Measurements from ENCODE around the gene EDRF1.

DNA sequence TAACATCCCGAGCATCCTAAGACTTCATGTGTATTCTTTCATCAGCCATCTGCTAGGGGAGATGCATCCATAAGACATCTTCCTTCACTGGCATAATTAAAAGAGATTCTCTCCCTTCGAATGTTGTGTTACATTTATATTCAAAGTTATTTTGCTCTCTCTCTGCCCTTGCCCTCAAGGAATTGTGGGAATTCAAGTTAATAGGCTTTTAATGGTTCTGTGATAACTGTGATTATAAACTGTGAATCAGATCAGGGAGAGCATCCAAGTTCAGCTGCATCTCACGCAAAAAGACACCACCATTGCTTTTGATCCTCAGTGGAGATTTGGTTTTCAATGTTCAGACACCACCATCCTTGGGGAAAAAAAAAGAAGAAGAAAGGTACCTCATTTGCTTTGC lies 27.3 kb upstream of the EDRF1 start:
- TF ChIP-seq, protein P1, sequence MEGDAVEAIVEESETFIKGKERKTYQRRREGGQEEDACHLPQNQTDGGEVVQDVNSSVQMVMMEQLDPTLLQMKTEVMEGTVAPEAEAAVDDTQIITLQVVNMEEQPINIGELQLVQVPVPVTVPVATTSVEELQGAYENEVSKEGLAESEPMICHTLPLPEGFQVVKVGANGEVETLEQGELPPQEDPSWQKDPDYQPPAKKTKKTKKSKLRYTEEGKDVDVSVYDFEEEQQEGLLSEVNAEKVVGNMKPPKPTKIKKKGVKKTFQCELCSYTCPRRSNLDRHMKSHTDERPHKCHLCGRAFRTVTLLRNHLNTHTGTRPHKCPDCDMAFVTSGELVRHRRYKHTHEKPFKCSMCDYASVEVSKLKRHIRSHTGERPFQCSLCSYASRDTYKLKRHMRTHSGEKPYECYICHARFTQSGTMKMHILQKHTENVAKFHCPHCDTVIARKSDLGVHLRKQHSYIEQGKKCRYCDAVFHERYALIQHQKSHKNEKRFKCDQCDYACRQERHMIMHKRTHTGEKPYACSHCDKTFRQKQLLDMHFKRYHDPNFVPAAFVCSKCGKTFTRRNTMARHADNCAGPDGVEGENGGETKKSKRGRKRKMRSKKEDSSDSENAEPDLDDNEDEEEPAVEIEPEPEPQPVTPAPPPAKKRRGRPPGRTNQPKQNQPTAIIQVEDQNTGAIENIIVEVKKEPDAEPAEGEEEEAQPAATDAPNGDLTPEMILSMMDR (IDR thresholded peaks at IDR 0.05 in 2 of 3, conservative IDR thresholded peaks at IDR 0.05 in 1 of 3; ENCODE audit: borderline replicate concordance in 1 of 3, insufficient read depth in 1 of 3, low read depth in 2 of 3, low read length in 2 of 3), result no peak
- TF ChIP-seq POLR2A (IDR thresholded peaks at IDR 0.05; ENCODE audit: borderline replicate concordance, extremely low read depth, insufficient read depth, insufficient read length) (no peak), JUND (IDR thresholded peaks at IDR 0.05) (no peak), SP1 (IDR thresholded peaks at IDR 0.05; ENCODE audit: low read depth) (no peak), RAD21 (IDR thresholded peaks at IDR 0.05; ENCODE audit: low read depth) (no peak), EZH2phosphoT487 (IDR thresholded peaks at IDR 0.05; ENCODE audit: borderline replicate concordance) (no peak), EGR1 (IDR thresholded peaks at IDR 0.05; ENCODE audit: low read depth) (no peak), POLR2AphosphoS5 (IDR thresholded peaks at IDR 0.05; ENCODE audit: low read depth, low read length) (no peak), CEBPB (IDR thresholded peaks at IDR 0.05; ENCODE audit: low read depth) (no peak), SRF (IDR thresholded peaks at IDR 0.05; ENCODE audit: low read depth) (no peak), FOSL1 (IDR thresholded peaks at IDR 0.05; ENCODE audit: low read depth) (no peak), ZNF274 (IDR thresholded peaks at IDR 0.05; ENCODE audit: low read depth, low read length) (no peak)
- TF ChIP-seq, protein P2, sequence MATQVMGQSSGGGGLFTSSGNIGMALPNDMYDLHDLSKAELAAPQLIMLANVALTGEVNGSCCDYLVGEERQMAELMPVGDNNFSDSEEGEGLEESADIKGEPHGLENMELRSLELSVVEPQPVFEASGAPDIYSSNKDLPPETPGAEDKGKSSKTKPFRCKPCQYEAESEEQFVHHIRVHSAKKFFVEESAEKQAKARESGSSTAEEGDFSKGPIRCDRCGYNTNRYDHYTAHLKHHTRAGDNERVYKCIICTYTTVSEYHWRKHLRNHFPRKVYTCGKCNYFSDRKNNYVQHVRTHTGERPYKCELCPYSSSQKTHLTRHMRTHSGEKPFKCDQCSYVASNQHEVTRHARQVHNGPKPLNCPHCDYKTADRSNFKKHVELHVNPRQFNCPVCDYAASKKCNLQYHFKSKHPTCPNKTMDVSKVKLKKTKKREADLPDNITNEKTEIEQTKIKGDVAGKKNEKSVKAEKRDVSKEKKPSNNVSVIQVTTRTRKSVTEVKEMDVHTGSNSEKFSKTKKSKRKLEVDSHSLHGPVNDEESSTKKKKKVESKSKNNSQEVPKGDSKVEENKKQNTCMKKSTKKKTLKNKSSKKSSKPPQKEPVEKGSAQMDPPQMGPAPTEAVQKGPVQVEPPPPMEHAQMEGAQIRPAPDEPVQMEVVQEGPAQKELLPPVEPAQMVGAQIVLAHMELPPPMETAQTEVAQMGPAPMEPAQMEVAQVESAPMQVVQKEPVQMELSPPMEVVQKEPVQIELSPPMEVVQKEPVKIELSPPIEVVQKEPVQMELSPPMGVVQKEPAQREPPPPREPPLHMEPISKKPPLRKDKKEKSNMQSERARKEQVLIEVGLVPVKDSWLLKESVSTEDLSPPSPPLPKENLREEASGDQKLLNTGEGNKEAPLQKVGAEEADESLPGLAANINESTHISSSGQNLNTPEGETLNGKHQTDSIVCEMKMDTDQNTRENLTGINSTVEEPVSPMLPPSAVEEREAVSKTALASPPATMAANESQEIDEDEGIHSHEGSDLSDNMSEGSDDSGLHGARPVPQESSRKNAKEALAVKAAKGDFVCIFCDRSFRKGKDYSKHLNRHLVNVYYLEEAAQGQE (IDR thresholded peaks at IDR 0.05; ENCODE audit: low read depth), result no peak
- TF ChIP-seq, protein P3, sequence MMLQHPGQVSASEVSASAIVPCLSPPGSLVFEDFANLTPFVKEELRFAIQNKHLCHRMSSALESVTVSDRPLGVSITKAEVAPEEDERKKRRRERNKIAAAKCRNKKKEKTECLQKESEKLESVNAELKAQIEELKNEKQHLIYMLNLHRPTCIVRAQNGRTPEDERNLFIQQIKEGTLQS (IDR thresholded peaks at IDR 0.05), result no peak
